IPS DF 4.7 (cell line): Measurements from ENCODE around the gene CAVIN2.

Source experiments
- DNase-seq: peaks from one replicate; pipeline ENCODE4 v3.0.0-alpha.2; 2013; ENCODE audit warnings: low spot score; ENCODE audit errors: extremely low read depth

CAVIN2 gene

GRCh38 chr2:191866195-191866594 lies 19.3 kb upstream of the CAVIN2 start:
- DNase-seq, result no peak

- no peak for DNase-seq
Measured at GRCh38 chr2:191864628-191865374, 17.9 kb upstream of the CAVIN2 start.

GRCh38 chr2:191863988-191864387 lies 17.1 kb upstream of the CAVIN2 start:
- DNase-seq, result no peak

GRCh38 chr2:191862156-191862775 lies 15.4 kb upstream of the CAVIN2 start:
- DNase-seq, result no peak

- no peak for DNase-seq
Measured at GRCh38 chr2:191860760-191861466, 14.0 kb upstream of the CAVIN2 start.

GRCh38 chr2:191859681-191860080 lies 12.8 kb upstream of the CAVIN2 start:
- DNase-seq, result no peak

- DNase-seq, result no peak
Measured at GRCh38 chr2:191857886-191858285, 11.0 kb upstream of the CAVIN2 start.

- DNase-seq, result no peak
Measured at GRCh38 chr2:191857259-191857805, 10.4 kb upstream of the CAVIN2 start.

GRCh38 chr2:191856111-191856876 lies 9.4 kb upstream of the CAVIN2 start:
- no peak for DNase-seq

- DNase-seq, result no peak
Measured at GRCh38 chr2:191855382-191855781, 8.5 kb upstream of the CAVIN2 start.

GRCh38 chr2:191854382-191855372 lies 7.8 kb upstream of the CAVIN2 start:
- DNase-seq, result no peak

GRCh38 chr2:191853843-191854242 lies 7.0 kb upstream of the CAVIN2 start:
- no peak for DNase-seq

- DNase-seq, result no peak
Measured at GRCh38 chr2:191851158-191851557, 4.3 kb upstream of the CAVIN2 start.

GRCh38 chr2:191848771-191849767 lies 2.2 kb upstream of the CAVIN2 start:
- no peak for DNase-seq

- no peak for DNase-seq
Measured at GRCh38 chr2:191847764-191848163, 876 bp upstream of the CAVIN2 start.

GRCh38 chr2:191845876-191846514 lies 893 bp downstream of the CAVIN2 start:
- DNase-seq, result no peak

- no peak for DNase-seq
Measured at GRCh38 chr2:191845248-191845715, 1.6 kb downstream of the CAVIN2 start.

- DNase-seq, result no peak
Measured at GRCh38 chr2:191844706-191845105, 2.2 kb downstream of the CAVIN2 start.
